Activated CD8-positive, alpha-beta memory T cell treated with anti-CD3 and anti-CD28 coated beads for 24 hours (primary cell): ENCODE results near the gene SLC46A3.
"Not testable (repeated sequence)": the region's sequence is repeated elsewhere in the genome, so short reads cannot be mapped to it uniquely, and the experiment has no call there.

Experiments
- DNase-seq: peaks from one replicate; pipeline ENCODE4 v3.0.0-alpha.2; 2020

Gene SLC46A3

DNA sequence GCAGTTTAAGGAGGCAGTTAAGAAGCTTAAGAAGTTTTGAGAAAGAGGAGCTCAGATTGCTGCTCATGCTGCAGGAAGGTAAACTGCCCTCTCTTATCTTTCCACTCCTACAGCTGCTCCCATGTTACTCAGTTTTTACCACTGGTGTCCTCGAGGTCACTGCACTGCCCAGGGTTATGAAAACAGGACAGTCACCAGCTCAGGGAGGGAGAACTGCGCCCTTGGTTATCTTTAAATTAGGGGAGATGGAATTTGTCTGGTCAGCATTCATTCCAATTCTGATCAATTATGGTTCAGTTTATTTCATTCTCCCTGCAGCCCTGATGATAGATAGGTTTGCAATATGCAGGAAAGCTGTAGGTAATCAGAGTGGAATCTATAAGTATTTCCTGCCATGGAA lies 10.8 kb upstream of the SLC46A3 start:
- DNase-seq = no peak

DNA sequence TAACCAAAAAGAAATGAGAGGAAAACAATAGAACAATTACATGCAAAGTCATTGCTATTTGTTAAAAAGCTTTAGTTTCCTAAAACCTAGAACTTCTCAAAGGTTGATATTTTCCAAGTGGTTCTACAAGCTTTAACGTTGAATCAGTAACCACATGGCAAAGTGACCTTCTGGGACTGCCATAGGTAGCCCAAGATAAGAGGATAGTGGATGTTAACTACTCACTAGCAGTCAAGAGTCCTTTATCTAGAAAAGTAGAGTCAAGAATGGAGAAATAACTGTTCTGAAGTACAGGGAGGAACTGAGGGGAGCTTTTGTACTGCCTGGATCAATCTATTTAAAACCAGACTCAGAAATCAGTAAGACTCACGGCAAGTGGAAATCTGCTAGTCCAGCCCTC lies 9.9 kb upstream of the SLC46A3 start:
- DNase-seq = no peak

DNA sequence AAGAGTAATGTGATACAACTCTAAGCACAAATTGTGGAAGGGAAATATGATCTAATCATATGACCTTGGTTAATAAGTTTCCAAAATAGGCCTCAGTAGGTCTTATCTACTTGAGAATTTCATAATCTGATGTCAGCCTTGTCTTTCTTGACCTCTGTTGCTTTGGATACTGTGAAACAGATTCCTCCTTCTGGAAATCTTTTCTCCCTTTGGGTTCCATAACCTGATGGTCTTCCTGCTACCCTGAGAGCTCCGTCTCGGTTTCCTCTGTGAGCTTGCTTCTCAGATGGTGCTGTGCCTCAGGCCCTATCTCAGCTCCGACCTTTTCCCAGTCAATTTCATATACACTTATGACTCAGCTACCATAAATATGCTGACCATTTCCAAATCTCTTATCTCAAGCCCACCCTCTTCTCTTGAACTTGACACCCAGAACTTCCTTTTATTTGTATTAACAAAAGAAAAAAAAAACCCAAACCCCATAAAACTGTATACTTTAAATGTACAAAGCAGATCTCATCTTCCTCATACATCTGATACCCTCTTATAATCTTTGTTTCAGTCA lies 6.4 kb upstream of the SLC46A3 start:
- DNase-seq = no peak

DNA sequence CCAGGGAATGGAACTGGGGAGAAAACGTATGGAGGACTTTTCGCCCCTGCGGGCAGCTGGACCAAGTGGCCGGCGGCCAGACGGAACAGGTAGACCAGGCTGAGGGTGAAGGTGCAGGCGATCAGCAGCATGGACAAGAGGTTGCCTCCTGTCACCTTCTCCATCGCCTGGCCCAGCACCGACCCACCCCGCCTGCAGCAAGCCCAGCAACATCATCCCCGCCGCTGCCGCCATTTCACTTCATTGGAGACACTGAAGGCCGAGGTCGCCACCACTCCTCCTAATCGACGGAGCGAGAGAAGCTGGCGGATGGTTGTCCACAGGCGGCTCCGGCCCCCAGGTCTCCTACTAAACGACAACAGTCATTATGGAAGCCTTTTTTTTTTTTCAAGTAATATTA lies 5.0 kb upstream of the SLC46A3 start:
- no peak for DNase-seq

DNA sequence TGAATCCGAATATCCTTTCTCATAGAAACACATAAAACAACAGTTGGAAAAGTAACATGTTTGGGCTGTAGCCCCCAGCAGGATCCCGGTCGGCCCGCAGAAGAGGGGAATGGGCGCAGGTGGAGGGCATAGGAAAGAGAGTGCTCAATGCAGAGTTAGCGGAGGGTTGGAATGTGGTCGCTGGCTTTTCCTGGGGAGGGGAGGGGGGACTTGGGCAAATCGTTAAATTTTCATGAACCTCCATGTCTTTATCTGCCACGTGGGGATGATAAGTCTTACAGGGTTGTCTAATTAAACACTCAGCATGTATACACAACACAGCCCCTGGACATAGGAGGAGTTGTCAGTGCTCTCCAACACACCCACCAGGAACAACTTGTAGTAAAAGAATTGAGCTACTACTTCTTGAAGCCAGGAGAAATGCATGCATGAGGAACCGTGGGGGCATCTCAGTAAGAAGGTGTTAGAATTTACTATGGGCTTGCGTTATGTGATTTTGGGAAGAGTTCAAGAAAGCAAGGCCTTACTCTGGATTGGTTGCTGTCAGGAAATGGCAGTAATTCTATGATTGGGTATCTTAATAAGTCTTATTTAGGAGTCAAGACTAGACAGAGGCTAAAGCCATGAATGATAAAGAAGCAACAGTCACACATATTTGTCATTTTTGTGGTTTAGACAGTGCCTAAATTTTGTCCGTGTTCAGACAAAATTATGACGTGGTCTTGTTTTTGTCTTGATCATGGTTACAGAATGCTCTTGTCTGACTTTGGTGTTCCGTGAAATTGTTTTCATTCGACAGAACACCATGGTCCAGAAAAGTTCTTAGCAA lies 671 bp upstream of the SLC46A3 start:
- DNase-seq = no peak

DNA sequence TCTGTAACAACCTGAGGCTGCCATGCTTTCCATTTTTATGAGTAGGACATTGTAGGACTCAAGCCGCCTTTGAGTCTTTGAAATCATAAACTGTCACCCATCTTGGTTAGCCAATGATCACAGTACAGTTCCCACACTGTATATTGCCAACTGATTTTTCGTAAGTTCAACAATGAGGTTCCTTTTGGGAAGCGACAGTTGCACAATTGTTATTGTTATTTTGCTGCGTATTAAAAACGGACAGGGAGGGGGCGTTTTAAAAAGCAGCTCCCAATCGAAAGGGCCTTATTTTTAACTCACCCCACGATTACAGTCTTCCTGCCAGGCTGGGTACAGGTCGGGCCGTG lies 601 bp downstream of the SLC46A3 start:
- DNase-seq = no peak

DNA sequence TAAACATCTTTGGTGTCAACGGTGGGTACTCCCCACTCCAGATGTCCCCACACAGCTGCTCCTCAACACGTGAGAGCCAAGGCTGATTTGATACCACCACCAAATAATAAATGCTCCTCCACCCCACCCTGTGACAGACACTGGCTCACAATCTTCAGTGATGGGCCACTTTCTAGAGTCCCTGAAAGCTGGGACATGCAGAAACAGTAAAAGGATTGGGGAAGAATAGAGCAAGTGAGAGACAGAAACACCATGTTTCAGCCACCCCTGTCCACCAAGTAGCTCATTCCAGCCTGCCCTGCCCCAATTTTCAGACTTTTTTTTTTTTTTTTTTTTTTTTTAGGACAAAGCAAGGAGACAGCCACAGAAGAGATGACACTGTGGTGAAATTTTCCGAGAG lies 1.6 kb downstream of the SLC46A3 start:
- DNase-seq = no peak

DNA sequence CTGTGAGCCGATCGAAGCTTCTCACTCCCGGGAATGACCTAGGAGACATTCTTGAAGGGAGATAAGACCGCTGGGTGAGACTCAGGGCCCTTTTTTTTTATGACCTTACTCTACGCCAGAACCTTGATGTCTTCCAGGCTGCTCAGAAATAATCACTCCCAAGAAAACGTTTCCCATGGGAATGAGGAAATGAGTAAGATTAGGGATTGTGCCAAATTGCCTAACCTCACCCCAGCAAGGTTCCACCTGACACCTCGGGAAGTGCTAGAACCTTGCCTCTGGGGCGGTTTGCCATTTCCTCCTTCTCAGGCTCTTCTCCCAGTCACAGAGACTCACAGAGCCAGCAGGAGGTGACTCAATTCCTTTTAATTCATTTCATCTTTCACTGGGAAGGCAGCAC lies 2.3 kb downstream of the SLC46A3 start:
- no peak for DNase-seq

DNA sequence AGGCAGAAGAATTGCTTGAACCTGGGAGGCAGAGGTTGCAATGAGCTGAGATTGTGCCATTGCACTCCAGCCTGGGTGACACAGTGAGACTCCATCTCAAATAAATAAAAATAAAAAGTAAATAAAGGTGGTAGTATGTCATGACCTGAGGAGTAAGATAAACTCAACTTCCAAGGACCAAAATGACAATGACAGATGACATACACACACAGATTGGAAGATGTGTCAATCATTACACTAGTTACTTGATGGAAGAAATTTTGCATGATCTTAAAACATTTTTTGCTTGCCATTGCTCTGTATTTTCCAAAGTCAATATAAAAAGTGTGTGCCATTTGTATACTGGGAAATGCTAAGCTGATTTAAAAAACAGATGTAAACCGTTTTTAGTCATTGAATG lies 4.1 kb downstream of the SLC46A3 start:
- DNase-seq = no peak

DNA sequence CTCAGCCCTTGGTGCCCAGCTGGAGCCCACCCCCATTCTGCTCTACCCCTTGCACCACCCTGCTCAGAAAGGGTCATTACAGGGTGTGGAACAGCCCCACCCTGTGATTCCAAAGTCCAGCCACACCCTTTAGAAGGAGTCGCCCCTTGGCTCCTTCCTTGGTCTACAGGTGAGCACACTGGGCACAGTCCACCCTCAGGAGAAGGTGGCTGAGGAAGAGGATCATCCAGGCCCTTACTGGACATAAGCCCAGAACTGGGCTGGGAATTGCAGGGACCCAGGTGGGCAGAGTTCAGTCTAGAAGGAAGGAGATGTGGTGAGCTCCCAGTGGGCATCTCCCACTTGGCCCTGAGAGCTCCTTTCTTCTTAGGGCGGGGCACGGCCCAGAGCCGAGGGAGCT lies 8.6 kb downstream of the SLC46A3 start:
- no peak for DNase-seq

DNA sequence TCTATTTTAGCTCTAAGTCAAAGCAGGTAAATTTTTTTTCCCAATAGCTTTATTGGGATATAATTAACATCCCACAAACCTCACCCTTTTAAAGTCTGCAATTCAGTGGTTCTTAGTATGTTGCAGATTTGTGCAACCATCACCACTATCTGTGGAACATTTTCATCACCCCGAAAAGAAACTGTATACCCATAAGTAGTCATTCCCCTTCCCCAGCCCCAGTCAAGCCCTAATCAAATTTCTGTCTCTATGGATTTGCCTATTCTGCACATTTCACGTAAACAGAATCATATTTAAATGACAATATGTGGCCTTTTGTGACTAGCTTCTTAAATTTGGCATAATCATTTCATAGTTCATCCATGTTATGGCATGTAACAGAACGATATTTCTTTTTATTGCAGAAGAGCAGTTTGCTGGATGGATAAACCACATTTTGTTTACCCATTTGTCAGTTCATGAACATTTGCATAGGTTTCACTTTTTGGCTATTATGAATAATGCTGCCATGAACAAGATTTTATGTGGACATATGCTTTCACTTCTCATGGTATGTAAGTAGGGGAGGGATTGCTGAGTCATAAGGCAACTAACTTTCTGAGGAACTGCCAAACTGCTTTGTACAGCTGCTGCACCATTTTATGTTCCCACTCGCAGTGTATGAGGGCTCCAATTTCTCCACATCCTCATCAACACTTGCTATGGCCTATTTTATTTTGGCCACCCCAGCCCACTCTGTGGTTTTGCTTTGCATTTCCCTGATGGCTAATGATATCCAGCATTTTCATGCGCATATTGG lies 10.9 kb downstream of the SLC46A3 start:
- DNase-seq = no peak

DNA sequence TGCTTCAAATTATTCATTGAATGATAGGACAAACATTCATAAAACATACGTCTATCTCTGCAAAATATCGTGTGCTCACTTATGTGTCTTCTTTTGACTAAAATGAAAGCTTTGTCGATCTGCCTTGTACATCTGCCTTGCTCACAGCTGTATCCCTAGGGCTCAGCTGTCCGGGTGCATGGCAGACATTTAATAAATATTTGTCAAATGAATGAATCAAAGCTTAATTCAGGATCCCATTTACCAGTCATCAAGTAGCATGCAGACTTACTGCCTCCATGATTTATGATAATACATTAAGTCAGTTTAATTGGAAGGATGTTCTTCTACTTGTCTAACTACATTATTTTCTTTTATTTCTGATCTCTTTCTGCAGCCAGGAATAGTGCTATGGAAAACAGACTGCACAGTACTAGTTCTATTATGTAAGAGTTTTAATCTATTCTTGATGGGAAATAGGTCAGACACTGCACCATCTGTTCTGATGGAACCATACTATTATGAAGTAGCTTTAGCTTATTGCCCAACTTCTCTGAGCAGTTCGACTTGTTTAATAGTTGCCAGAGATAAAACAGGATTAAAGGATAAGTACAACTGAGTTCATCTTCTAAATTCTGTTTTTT lies 13.2 kb downstream of the SLC46A3 start:
- no peak for DNase-seq

DNA sequence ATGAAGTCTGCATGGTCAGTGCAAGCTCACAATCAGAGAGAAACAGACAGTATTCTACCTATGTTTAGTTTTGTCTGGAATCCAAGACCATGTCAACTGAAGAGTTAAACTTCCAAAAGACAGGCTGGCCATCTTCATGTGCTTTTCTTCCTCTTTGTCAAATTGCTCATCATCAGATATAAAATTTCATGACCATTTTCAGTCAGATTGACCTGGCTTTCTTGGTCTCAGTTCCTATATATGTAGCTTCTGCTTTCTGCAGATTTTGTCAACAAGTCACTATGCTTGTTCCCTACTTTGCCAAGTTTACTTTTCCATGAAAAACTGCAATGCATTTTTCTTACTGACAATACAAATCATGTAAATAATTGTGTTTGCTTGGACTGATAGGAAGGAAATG lies 13.9 kb downstream of the SLC46A3 start:
- no peak for DNase-seq

DNA sequence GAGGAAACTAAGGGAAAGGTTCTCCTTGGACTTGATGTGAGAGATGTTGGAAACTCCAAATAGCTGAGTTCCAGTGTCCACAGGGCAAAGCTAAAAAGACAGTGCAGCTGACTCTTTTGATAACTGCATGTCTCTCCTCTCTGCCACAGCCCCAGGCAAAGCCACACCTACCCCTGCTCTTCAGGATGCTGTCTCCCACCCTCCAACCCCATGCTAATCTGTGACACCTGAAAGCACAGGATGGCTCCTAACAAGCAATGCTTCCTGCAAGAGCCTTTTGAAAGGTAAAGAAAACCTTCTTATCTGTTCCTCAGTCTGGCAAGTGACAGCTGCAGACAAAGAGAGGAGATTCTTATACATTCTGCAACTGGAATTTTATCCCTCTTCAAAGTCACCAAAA lies 14.5 kb downstream of the SLC46A3 start:
- DNase-seq = no peak

DNA sequence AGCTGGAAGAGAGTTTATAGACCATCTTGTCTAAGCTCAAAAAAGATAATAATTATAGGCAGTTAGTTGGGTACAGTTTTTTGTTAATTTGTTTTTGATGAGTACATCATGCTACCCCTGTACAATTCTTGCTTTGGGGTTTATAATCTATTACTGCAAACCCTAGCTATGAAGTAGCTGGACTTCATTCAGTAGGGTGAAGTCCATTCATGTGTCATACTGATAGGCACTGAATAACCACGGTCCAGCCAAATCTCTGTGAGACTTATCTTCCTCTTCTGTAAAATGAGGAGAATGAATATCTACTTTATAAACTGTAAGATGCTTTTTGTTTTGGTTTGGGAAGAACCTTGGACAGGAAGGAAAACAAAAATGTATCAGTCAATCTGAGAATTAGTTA lies 19.5 kb downstream of the SLC46A3 start:
- DNase-seq = no peak

DNA sequence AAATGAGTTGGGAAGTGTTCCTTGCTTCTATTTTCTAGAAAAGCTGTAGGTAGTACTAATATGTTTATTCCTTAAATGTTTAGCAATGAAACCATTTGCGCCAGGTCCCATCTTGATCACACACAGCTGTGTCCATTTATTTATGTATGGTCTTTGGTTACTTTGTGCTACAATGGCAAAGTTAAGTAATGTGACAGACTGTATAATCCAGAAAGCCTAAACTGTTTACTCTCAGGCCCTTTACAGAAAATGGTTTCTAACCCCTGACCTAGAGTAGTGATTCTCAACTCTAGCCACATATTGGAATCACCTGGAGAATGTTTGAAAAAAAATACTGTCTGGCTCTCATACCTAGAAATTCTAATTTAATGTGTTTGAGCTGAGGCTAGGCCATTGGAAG lies 21.3 kb downstream of the SLC46A3 start:
- DNase-seq = no peak

DNA sequence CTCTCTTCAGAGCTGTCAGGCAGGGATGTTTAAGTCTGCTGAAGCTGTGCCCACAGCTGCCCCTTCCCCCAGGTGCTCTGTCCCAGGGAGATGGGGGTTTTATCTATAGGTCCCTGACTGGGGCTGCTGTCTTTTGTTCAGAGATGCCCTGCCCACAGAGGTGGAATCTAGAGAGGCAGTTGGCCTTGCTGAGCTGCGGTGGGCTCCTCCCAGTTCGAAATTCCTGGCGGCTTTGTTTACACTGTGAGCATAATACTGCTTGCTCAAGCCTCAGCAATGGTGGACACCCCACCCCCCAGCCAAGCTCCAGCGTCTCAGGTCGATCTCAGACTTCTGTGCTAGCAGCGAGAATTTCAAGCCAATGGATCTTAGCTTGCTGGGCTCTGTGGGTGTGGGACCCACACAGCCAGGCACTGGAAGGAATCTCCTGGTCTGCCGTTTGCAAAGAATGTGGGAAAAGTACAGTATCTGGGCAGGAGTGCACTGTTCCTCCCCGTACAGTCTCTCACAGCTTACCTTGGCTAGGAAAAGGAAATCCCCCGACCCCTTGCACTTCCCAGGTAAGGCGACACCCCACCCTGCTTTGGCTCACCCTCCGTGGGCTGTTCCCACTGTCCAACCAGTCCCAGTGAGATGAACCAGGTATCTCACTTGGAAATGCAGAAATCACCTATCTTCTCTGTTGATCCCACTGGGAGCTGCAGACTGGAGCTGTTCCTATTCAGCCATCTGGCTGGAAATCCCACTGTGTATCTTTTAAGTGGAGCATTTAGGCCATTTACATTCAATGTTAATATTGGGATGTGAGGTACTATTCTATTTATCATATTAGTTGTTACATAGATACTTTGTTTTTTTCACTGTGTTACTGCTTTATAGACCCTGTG lies 24.9 kb downstream of the SLC46A3 start:
- not testable (repeated sequence) for DNase-seq

DNA sequence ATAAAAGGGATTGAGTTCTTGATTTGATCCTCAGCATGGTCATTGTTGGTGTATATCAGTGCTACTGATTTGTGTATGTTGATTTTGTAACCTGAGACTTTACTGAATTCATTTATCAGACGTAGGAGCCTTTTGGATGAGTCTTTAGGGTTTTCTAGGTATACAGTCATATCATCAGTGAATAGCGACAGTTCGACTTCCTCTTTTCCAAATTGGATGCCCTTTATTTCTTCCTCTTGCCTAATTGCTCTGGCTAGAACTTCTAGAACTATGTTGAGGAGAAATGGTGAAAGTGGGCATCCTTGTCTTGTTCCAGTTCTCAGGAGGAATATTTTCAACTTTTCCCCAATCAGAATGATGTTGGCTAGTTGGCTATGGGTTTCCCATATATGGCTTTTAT lies 32.9 kb downstream of the SLC46A3 start:
- no peak for DNase-seq

DNA sequence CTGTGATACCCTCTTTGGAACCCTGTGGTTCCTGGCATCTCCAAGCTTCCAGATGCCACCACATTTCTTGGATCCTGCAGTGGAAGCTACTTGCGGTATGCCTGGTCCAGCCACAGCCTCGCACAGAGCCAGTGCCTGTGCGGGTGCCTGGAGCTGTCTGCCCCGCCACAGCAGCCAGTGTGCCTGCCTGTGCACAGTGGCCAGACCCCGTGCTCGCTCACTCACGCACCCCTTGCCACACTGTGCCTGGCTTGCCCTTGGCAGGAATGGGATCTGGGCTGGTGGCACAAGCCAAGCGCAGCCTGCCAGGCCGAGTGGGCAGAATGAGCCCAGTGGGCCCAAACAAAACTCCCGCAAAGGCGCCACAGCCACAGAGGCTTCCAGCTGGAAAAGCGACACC lies 33.7 kb downstream of the SLC46A3 start:
- no peak for DNase-seq

DNA sequence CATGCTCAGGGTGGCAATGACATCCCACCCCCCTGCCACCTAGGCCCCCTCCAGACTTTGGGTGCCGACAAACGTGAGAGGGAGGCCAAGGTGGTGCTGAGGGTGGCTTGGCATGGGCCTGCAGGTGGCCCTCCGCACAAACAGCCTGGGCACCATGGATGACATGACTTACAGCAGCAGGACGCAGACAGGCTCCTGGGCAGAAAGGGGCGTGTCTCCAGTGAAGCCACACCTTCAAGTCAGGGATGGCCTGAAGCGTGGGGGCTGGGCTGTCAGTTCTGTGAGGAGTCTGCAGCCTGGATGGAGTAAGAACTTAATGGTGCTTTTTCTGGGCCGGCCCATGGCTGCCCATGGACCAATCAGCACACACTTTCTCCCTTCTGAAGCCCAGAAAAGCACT lies 34.5 kb downstream of the SLC46A3 start:
- DNase-seq = no peak

DNA sequence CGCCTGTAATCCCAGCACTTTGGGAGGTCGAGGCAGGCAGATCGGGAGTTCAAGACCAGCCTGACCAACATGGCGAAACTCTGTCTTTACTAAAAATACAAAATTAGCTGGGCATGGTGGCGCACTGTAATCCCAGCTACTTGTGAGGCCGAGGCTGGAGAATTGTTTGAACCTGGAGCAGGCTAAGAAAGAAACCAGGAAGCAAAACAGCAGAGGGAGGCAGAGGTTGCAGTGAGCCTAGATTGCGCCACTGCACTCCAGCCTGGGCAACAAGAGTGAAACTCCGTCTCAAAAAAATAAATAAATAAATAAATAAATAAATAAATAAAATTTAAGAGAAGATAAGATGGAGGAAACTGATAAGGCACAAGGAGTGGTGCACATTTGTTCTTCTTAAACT lies 35.6 kb downstream of the SLC46A3 start:
- DNase-seq = not testable (repeated sequence)

DNA sequence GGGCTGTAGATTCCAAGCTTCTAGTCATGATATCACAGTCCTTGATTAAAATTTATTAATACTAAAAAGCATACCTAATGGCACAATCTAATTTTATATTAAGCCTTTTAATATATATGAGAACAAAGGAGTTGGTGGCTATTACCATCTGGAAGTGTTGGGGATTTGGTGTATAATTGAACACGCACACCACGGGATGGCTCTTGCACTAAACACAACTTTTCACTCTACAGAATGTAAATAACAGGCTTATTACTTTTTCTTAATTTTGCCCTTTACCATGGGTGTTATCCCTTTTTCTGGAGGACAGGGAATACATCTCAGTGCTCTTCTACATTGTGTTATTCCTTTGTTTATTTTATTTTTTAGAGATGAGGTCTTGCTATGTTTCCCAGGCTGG lies 38.2 kb downstream of the SLC46A3 start:
- no peak for DNase-seq

DNA sequence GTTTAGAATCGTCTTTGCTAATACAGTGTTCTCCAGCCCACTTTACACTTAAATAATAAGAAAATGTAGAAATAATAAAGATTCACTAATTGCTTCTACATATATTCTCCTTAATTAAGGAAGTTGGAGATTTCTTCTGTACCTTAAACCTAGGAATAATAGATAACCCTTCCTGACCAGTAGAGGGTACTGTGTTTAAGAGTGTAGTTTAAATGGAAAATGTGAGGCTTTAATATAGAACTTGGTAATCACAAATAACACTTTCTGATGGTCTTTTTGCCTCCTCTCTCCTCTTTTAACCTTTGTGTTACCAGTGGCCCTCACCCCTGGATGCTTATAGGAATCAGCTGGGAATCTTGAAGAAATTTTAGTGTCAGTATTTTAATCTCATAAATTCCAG lies 39.1 kb downstream of the SLC46A3 start:
- no peak for DNase-seq
